ENCODE measurements around the gene PRPF6. TPM values are rescaled to one million over a fixed set of nuclear protein-coding genes. Genes with fewer than 3 reads are reported as not detected.

PRPF6 gene
- total RNA-seq, 4 donors from 2014 or later: 39.3 to 68.4 (median 47.7) TPM

DNA sequence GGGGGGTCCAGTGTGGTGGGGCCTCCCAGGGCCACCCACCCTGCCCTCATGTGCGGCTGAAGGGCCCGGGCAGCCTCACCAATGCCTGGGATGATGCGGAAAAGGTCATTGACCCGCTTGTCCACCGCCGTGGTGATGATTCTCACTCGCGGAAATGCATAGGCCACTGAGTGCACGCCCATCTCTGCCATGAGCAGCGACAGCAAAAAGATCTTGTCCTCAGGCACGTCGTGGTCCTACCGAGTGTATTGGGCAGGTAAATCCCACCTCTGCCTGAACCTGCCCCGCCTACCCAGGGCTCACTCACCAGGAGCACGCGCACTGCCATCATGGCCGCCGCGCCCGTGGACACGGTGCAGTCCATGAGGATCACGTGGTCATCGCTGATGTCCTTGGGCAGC, 40.9 kb upstream of the PRPF6 start:
- peaks cover 0 to 44% of the 10 kb centered on the region in 2 donors for H3K36me3 ChIP-seq

DNA sequence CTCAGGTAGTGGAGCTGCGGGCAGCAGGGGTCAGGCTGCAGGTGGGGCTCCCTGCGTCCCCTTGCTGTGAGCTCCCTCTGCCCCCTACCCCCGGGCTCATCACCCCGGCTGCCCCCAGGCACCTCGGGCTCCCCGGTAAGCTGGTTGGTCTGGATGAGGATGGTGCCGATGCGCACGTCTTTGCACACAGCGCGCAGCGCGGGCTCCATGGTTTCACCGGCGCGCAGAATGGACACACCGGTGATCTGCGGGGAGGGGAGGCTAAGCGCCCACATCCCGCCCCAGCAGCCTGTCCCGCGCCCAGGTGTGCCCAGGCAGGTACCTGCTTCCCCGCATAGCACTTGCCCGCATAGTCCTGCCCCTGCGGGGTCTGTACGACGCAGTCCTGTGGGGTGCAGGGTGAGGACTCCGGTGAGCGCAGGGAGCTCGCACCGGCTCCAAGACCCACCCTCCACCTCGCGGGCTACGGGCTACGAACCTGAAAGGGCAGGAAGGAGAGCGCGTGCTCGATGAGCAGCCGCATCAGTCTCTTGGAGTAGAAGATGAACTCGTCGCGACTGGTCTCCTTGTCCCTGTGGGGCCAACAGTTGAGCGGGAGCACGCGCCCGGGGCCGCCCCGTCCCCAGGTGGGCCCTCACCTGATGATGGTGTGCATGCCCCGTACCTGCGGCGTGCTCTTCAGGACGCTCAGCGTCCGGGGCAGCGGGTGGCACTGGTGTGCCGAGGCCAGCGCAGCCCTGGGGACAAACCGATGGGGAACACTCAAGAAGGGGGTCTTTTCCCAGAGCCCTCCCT, 40.3 kb upstream of the PRPF6 start:
- in situ Hi-C loops (cut with MboI; ENCODE audit: low sequenced_read_pairs in 4 of 4): no loop called here
- Histone ChIP-seq H3K4me1 (peaks cover 12 to 27% of the 10 kb centered on the region in 2 donors), H3K4me3 (no peak overlapping the region), H3K9me3 (no peaks in the 10 kb centered on the region), H3K36me3 (peaks cover 0 to 49% of the 10 kb centered on the region in 2 donors), H3K27me3 (no peaks in the 10 kb centered on the region), H3K27ac (peak overlapping the region in 1 of 4 donors; percentile 76)
- ATAC-seq: no peak
- TF ChIP-seq POLR2A (IDR thresholded peaks at IDR 0.05): no peak
- TF ChIP-seq, protein P1, sequence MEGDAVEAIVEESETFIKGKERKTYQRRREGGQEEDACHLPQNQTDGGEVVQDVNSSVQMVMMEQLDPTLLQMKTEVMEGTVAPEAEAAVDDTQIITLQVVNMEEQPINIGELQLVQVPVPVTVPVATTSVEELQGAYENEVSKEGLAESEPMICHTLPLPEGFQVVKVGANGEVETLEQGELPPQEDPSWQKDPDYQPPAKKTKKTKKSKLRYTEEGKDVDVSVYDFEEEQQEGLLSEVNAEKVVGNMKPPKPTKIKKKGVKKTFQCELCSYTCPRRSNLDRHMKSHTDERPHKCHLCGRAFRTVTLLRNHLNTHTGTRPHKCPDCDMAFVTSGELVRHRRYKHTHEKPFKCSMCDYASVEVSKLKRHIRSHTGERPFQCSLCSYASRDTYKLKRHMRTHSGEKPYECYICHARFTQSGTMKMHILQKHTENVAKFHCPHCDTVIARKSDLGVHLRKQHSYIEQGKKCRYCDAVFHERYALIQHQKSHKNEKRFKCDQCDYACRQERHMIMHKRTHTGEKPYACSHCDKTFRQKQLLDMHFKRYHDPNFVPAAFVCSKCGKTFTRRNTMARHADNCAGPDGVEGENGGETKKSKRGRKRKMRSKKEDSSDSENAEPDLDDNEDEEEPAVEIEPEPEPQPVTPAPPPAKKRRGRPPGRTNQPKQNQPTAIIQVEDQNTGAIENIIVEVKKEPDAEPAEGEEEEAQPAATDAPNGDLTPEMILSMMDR (IDR thresholded peaks at IDR 0.05 in 4 of 5, conservative IDR thresholded peaks at IDR 0.05 in 1 of 5): no peak
- no peak for DNase-seq
- intact Hi-C loops (cut with DNase I; ENCODE audit: low total_unique reads): no loop called here

More for the DNA sequence above, 40.9 kb upstream of the PRPF6 start:
- peaks cover 12 to 21% of the 10 kb centered on the region in 2 donors for H3K4me1 ChIP-seq
- ATAC-seq: no peak
- DNase-seq: no peak
- no peaks in the 10 kb centered on the region for H3K27me3 ChIP-seq
- intact Hi-C loops (cut with DNase I; ENCODE audit: low total_unique reads): no loop called here
- no peak overlapping the region for H3K27ac ChIP-seq
- TF ChIP-seq, protein P1 (IDR thresholded peaks at IDR 0.05 in 4 of 5, conservative IDR thresholded peaks at IDR 0.05 in 1 of 5): no peak
- no peak for TF ChIP-seq POLR2A (IDR thresholded peaks at IDR 0.05)
- no peak overlapping the region for H3K4me3 ChIP-seq
- in situ Hi-C loops (cut with MboI; ENCODE audit: low sequenced_read_pairs in 4 of 4): no loop called here
- H3K9me3 ChIP-seq: no peaks in the 10 kb centered on the region

DNA sequence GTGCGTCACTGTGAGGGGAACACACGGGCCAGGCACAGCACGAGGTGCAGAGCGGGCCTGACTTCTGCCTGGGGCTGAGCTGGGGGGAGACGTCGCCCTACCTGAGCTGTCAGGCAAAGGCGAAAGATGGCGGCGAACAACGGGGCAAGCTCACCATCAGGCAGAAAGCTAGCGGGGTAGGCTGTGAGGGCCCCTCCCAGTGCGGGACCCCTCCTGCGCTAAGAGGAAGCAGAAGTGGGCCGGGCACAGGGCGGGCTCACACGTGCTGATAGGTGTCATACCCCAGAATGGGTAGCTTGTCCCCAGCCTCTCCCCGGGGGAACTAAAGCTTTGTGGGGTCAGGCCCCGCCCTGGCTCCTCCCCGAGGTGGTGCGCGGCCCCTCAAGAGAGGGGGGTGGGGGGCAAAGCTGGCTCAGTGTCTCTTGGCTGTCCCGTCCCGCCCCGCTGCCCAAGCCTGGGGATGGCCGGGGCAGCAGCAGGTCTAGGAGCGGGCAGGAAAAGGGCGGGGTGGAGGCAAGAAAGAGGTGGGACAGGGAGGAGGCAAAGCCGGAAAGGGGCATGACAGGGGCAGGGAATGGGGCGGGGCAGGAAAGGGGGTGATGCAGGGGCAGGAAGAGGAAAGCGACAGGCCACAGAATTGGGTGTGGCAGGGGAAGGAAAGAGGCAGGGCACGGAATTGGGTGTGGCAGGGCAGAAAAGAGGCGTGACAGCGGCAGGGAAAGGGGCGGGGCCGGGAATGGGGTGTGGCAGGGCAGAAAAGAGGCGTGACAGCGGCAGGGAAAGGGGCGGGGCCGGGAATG, 39.5 kb upstream of the PRPF6 start:
- DNase-seq: peak in 1 of 2 donors; percentile 48
- H3K4me1 ChIP-seq: peaks cover 12 to 35% of the 10 kb centered on the region in 2 donors
- H3K9me3 ChIP-seq: no peaks in the 10 kb centered on the region
- in situ Hi-C loops (cut with MboI; ENCODE audit: low sequenced_read_pairs in 4 of 4): no loop called here
- no peak overlapping the region for H3K4me3 ChIP-seq
- intact Hi-C loops (cut with DNase I; ENCODE audit: low total_unique reads): no loop called here
- no peaks in the 10 kb centered on the region for H3K27me3 ChIP-seq
- no peak for ATAC-seq
- H3K27ac ChIP-seq: peak overlapping the region; percentile 47 to 76 (median 62)
- H3K36me3 ChIP-seq: peaks cover 0 to 49% of the 10 kb centered on the region in 2 donors
- TF ChIP-seq, protein P1 (IDR thresholded peaks at IDR 0.05 in 4 of 5, conservative IDR thresholded peaks at IDR 0.05 in 1 of 5): no peak
- no peak for TF ChIP-seq POLR2A (IDR thresholded peaks at IDR 0.05)

DNA sequence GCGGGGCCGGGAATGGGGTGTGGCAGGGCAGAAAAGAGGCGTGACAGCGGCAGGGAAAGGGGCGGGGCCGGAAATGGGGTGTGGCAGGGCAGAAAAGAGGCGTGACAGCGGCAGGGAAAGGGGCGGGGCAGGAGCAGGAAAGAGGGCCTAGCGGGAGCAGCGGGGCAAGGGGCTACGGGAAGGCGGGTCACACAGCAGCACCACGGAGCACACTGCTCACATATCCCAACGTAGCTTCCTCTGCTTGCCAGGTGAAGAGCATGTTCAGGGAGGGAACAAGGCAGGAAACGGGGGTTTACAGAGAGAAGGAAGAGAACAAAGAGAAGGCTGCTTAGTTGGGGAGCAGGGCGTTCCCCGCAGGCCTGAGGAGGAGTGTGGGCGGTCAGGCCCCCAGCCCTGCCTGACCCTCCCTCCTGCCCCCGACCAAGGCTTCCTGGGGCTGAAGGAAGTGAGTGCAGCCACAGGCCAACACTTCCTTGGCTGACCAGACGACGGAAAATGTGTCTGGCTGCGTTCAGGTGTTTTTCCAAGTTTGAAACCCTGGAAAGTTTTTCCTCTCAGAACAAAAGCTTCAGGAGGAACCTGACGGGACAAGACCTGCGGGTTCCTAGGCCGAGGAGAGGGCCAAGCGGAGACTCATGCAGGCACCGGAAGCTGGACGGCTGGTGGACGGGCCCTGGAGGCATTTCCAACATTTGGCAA, 38.5 kb upstream of the PRPF6 start:
- H3K9me3 ChIP-seq: no peaks in the 10 kb centered on the region
- H3K4me1 ChIP-seq: peaks cover 21 to 45% of the 10 kb centered on the region in 2 donors
- no peak for DNase-seq
- peaks cover 0 to 49% of the 10 kb centered on the region in 2 donors for H3K36me3 ChIP-seq
- TF ChIP-seq, protein P1 (IDR thresholded peaks at IDR 0.05 in 4 of 5, conservative IDR thresholded peaks at IDR 0.05 in 1 of 5): no peak
- no peak for TF ChIP-seq POLR2A (IDR thresholded peaks at IDR 0.05)
- intact Hi-C loops (cut with DNase I; ENCODE audit: low total_unique reads) (no loop called here), in situ Hi-C loops (cut with MboI; ENCODE audit: low sequenced_read_pairs in 4 of 4) (no loop called here)
- H3K27ac ChIP-seq: peak overlapping the region; percentile 47 to 71 (median 62)
- H3K27me3 ChIP-seq: no peaks in the 10 kb centered on the region
- no peak for ATAC-seq
- no peak overlapping the region for H3K4me3 ChIP-seq

All from gastrocnemius medialis (tissue), 4 donors.